Left ventricle myocardium inferior (tissue), 1 donor: ENCODE measurements around the gene CPSF7. TPM values are rescaled to one million over a fixed set of nuclear protein-coding genes. Genes with fewer than 3 reads are reported as not detected.

Source experiments
- DNase-seq: peaks from one replicate; pipeline ENCODE4 v3.0.0-alpha.2; 2020
- H3K27ac ChIP-seq: fragments of 200-600 bp; replicated peaks from 2 replicates; pipeline ENCODE4 v1.8.0; 2021
- H3K27me3 ChIP-seq: fragments of 200-600 bp; 2 replicates; pipeline ENCODE4 v1.8.0; 2021; ENCODE audit warnings: low read depth
- H3K36me3 ChIP-seq: fragments of 200-600 bp; 2 replicates; pipeline ENCODE4 v1.8.0; 2021
- H3K4me1 ChIP-seq: fragments of 200-600 bp; 2 replicates; pipeline ENCODE4 v1.8.0; 2021
- H3K4me3 ChIP-seq: fragments of 200-600 bp; 2 replicates; pipeline ENCODE4 v1.8.0; 2021; ENCODE audit warnings: mild to moderate bottlenecking, moderate library complexity
- H3K9me3 ChIP-seq: fragments of 200-600 bp; replicated peaks from 2 replicates; pipeline ENCODE4 v1.8.0; 2021
- intact Hi-C: fragments of 100-400 bp; cut with micrococcal nuclease; formaldehyde crosslinking; loops from one replicate; pipeline ENCODE4 v1.11.0; 2022
- total RNA-seq: library from RNA; stranded (reverse); fragmentation: NEBNext Ultra II Directional; extraction: Animal tissue kit (Norgen Biotek cat#: 25700); gene quantifications from one replicate; pipeline ENCODE4 v1.2.1, GENCODE V29; 2021
- TF ChIP-seq, protein P1 (sequence below): fragments of 200-600 bp; IDR thresholded peaks from 2 replicates; pipeline ENCODE4 v1.8.0; 2021; ENCODE audit warnings: antibody characterized with exemption, mild to moderate bottlenecking, borderline replicate concordance
- donor health status: DM: no; HTN: yes; CAD: no; lungs with severe emphysema.

The CPSF7 gene
- total RNA-seq, 1 donor from 2014 or later: 39.9 TPM

DNA sequence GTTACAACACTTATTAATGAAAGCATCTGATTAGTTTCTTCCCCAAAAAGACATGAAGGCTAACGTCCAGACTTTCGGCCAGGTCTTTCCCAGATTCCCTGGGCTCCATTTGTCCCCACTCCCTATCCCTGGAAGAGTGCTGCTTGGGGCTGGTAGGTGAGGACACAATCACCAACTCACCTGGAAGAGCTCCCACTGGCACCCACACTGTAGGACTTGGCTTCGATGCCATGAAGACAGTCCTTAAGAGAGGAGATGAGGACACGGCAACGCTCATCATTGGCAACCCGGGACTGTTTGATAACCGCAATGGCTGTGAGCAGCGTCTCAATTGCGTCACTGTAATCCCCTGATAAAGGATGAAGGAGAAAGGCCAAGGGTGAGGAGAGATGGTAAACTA is 18.2 kb downstream of the CPSF7 start:
- no peaks in the 10 kb centered on the region for H3K4me1 ChIP-seq
- no peak overlapping the region for H3K4me3 ChIP-seq
- TF ChIP-seq, protein P1, sequence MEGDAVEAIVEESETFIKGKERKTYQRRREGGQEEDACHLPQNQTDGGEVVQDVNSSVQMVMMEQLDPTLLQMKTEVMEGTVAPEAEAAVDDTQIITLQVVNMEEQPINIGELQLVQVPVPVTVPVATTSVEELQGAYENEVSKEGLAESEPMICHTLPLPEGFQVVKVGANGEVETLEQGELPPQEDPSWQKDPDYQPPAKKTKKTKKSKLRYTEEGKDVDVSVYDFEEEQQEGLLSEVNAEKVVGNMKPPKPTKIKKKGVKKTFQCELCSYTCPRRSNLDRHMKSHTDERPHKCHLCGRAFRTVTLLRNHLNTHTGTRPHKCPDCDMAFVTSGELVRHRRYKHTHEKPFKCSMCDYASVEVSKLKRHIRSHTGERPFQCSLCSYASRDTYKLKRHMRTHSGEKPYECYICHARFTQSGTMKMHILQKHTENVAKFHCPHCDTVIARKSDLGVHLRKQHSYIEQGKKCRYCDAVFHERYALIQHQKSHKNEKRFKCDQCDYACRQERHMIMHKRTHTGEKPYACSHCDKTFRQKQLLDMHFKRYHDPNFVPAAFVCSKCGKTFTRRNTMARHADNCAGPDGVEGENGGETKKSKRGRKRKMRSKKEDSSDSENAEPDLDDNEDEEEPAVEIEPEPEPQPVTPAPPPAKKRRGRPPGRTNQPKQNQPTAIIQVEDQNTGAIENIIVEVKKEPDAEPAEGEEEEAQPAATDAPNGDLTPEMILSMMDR: no peak
- DNase-seq: no peak
- H3K9me3 ChIP-seq: no peaks in the 10 kb centered on the region
- H3K27me3 ChIP-seq: no peaks in the 10 kb centered on the region
- peaks cover 100% of the 10 kb centered on the region for H3K36me3 ChIP-seq
- H3K27ac ChIP-seq: no peak overlapping the region
- intact Hi-C loops: no loop called here

DNA sequence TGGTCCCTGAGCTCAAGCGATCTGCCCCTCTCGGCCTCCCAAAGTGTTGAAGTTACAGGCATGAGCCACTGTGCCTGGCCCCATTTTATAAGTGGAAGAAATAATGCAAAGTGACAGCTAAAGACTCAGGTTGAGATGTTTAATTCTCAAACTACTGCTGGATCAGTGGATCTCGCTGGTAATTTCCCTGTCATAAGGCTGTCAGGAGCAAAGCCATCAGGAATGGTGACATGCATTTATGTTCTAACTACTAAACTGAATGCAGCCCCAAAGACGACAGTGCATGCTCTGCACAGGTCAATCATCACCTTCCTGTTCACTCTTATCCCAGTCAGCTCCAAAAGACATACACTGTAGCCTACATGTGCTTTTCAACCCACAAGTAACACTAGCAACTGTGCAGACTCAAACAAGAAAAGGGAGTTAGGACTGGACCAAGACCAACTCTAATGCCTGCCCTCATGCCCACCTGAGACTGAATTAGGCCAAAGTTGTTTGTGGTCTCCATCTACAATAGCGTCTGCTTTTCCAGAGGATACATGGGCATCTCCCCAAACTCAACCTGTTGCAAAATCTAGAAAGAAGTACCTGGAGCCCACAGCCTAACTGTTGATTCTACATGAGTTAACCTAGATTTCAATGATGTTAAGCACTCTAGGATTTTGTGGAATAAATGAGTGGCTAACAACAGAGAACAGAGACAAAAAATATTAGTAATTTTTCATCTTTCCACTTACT is 22.6 kb downstream of the CPSF7 start:
- peaks cover 99% of the 10 kb centered on the region for H3K36me3 ChIP-seq
- no peaks in the 10 kb centered on the region for H3K9me3 ChIP-seq
- TF ChIP-seq, protein P1: no peak
- H3K4me3 ChIP-seq: no peak overlapping the region
- H3K27me3 ChIP-seq: no peaks in the 10 kb centered on the region
- no peak for DNase-seq
- no peak overlapping the region for H3K27ac ChIP-seq
- H3K4me1 ChIP-seq: no peaks in the 10 kb centered on the region
- intact Hi-C loops: no loop called here

GRCh38 chr11:61406067-61406466 is 23.7 kb downstream of the CPSF7 start:
- Histone ChIP-seq H3K4me3 (no peak overlapping the region), H3K27ac (no peak overlapping the region), H3K36me3 (peaks cover 88% of the 10 kb centered on the region), H3K27me3 (no peaks in the 10 kb centered on the region), H3K4me1 (no peaks in the 10 kb centered on the region), H3K9me3 (no peaks in the 10 kb centered on the region)
- intact Hi-C loops: no loop called here
- TF ChIP-seq, protein P1: no peak
- DNase-seq: no peak

- Histone ChIP-seq H3K27ac (no peak overlapping the region), H3K27me3 (no peaks in the 10 kb centered on the region), H3K9me3 (no peaks in the 10 kb centered on the region), H3K4me3 (no peak overlapping the region), H3K36me3 (peaks cover 73% of the 10 kb centered on the region), H3K4me1 (no peaks in the 10 kb centered on the region)
- intact Hi-C loops: no loop called here
- TF ChIP-seq, protein P1: no peak
- no peak for DNase-seq
Observed at GRCh38 chr11:61404641-61405040, 25.1 kb downstream of the CPSF7 start.

DNA sequence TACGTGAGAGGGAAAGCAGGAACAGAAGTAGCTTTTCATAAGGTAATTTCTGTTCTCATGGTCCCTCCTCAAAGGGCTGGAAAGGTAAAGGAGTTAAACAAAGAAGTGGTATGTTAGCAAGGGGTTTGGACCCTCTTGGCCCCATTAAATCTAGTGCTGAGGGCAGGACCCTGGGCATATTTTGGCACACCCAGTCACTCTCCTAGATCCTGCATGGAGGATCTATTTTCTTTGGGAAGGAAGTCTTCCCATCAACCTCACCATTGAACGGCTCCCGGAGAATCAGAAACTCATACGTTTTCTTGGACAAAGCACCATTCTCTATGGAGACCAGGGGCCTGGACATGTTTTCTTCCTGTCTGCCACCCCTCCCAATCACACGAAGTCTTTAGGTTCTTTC is 25.7 kb downstream of the CPSF7 start:
- Histone ChIP-seq H3K4me1 (no peaks in the 10 kb centered on the region), H3K27me3 (no peaks in the 10 kb centered on the region), H3K4me3 (no peak overlapping the region), H3K9me3 (no peaks in the 10 kb centered on the region), H3K36me3 (peaks cover 68% of the 10 kb centered on the region), H3K27ac (no peak overlapping the region)
- DNase-seq: no peak
- TF ChIP-seq, protein P1: no peak
- intact Hi-C loops: no loop called here
